ENCODE data around the gene THSD8.

THSD8 gene

GRCh38 chr19:12779162-12779993, 22.5 kb upstream of the THSD8 start:
- peak in 13 of 56 donors; percentile 6 to 67 (median 28) for DNase-seq

GRCh38 chr19:12782174-12782423, 19.8 kb upstream of the THSD8 start:
- DNase-seq = peak in 4 of 56 donors; percentile 60 to 94 (median 76)

- peak in 54 of 56 donors; percentile 41 to 95 (median 84) for DNase-seq
These were observed 19.2 kb upstream of the THSD8 start for GRCh38 chr19:12782424-12783290.

GRCh38 chr19:12783291-12783848, 18.5 kb upstream of the THSD8 start:
- peak in 1 of 56 donors; percentile 48 for DNase-seq

- DNase-seq = peak in 7 of 56 donors; percentile 4 to 54 (median 28)
These were observed 17.9 kb upstream of the THSD8 start for GRCh38 chr19:12783849-12784393.

GRCh38 chr19:12784394-12784870, 17.4 kb upstream of the THSD8 start:
- peak in 1 of 56 donors; percentile 3 for DNase-seq

GRCh38 chr19:12784871-12785430, 16.9 kb upstream of the THSD8 start:
- DNase-seq = no peak

- DNase-seq = peak in 13 of 56 donors; percentile 11 to 51 (median 27)
These were observed 16.3 kb upstream of the THSD8 start for GRCh38 chr19:12785431-12786031.

- DNase-seq = peak in 47 of 56 donors; percentile 25 to 83 (median 59)
These were observed 15.6 kb upstream of the THSD8 start for GRCh38 chr19:12786141-12786870.

- DNase-seq = no peak
These were observed 14.9 kb upstream of the THSD8 start for GRCh38 chr19:12786952-12787351.

GRCh38 chr19:12787458-12787857, 14.4 kb upstream of the THSD8 start:
- no peak for DNase-seq

- no peak for DNase-seq
These were observed 13.7 kb upstream of the THSD8 start for GRCh38 chr19:12788042-12788681.

- peak in 49 of 56 donors; percentile 12 to 80 (median 52) for DNase-seq
These were observed 13.2 kb upstream of the THSD8 start for GRCh38 chr19:12788682-12789097.

GRCh38 chr19:12789098-12789903, 12.6 kb upstream of the THSD8 start:
- DNase-seq = peak in 2 of 56 donors; percentile 40 to 67

GRCh38 chr19:12789904-12790619, 11.8 kb upstream of the THSD8 start:
- DNase-seq = peak; percentile 41 to 96 (median 89)

GRCh38 chr19:12790628-12791344, 11.1 kb upstream of the THSD8 start:
- peak in 8 of 56 donors; percentile 8 to 70 (median 39) for DNase-seq
